Measurements from ENCODE around the gene SIX3.

Gene SIX3

GRCh38 chr2:44943693-44944101 is 2.2 kb downstream of the SIX3 start:
- no peak for DNase-seq (ENCODE audit: low spot score)

GRCh38 chr2:44944102-44944951 is 2.8 kb downstream of the SIX3 start:
- no peak for DNase-seq (ENCODE audit: low spot score)

DNA sequence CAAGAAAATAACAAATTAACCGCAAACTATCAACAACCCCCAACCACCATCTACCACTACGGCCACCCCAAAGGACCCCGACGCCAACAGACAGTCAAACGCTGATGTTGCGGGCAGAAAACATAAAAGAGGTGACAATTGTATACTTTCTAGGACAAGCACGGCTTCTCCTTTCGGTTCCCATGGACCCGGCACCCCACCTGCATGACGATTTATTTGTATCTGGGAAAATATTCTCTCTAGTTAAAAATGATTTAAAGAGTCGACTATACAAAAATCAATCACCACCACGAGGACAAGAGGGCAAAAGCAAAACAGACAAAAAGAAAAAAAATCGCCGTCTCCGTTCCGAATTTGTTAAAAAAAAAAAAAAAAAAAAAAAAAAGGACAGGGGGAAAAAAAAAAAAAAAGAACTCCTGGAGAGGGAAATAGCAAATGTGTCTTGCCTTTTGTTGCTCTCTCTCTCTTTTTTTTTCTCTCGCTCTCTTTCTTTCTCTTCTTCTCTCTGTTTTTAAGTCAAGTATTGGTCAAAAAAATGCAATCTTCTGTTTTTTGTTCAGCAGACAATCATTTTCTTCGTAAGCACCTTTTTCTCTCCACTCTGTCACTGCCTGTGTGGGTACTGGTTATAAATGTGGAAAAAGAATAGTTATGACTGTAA is 3.6 kb downstream of the SIX3 start:
- DNase-seq (ENCODE audit: low spot score), result no peak

DNA sequence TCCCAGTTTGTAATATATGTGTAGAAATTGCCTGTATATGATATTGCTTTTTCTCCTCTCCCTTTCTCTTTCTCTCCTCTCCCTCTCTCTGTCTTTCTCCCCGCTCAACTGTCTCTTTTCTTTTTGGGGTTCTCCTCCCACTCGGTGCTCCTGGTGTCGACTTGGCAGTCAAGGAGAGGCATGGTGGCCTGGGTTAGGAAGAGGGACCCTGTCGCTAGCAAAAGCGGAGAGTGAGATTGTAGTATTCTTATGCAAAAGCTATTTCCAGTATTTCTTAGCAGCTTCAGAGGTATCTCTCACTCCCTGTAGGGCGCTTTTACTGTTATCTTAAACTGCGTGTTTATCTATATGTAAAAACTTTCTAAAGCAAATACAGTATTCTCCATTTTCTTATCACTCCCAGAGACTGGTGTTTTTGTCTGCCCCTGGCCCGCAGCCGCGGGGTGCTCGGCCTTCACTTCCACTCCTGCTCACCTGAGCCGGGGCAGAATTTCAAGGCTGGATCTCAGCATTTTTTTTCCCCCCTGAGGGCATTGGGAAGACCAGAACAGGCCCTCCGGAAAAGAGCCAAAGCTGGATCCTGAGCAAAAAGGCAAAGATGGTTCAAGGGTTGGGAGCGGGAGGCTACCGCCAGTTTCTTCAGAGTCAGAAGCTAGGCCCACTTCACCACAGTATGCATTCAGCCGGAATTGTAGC is 4.3 kb downstream of the SIX3 start:
- DNase-seq (ENCODE audit: low spot score), result no peak

DNA sequence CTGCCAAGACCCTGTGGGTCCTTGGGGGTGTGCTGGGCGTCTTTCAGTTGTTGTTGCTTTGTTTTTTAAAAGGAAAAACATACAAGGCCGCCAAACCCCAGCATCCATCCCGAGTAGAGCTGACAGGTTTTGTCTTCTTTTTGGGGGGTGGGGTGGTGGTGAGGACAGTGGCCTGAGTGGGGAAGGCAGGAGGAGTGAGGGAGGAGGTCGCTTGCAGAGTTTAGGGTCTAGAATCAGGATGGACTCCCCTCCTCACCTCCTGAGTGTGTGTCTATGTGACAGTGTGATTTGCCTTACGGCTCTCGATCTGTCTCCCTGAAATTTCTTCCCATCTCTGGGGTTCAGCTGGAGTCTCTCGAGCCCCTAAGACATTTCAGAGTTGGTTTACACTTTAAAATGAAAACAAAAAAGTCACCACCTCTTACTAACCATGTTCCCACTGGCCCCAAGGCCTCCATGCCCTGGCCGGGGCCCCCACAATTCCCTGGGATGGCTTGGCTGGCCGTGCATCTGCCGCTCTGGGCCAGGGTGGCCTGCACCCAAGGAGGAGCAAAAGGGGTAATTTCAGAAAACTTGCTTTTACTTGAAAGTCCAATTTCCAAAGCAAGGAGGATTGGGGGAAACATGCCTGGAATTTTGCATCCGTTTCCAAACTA is 5.0 kb downstream of the SIX3 start:
- DNase-seq (ENCODE audit: low spot score), result no peak

DNA sequence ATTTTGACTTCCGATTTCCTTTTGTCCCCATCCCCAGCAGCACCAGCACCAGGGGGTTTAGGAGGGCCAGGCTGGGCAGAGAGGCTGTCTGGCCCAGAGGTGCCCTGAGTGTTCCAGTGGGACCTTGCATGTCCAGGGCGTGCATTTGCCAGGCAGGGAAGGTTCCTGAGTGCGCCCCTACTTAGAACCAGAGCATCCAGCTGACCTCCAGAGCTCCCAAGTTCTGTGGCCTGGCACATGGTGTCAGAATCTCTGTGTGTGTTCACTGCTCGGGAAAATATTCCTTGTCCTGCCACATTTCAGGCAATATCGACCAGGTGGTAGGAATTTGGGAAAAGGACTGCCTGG is 5.5 kb downstream of the SIX3 start:
- DNase-seq (ENCODE audit: low spot score), result no peak

DNA sequence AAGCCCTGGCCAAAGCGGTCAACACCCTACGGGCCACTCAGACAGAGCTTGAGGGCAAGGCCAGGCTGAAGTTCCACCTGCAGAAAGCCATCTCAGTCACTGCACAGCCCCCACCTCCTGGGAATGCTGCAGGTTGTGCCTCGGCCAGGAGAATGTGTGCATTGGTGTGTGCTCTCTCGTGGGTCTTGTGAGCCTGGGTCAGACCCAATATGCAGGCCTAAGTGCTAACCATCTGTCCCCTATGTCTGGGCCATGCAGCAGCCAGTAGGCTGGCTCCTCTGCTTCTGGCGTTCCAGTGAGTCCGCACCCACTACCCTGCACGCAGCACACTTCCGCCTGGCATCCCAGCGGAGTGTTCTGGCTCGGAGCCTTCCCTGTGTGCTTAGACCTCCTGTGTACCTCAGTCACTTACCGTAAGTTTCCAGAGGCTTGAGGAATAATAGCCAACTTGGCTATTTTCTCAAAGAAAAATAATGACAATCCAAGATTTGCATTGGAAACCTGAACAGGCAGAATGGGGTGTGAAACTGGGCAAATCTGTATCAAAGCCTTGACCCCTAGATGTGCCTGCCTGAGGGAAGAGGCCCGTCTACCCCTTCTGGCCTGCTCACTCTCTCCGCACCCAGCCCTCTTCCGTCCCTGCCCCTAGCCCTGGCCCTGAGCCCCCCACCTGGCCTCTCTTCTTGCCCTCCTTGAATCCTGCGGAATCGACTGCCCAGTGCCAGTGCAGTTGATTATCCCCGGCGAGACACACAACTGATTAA is 7.2 kb downstream of the SIX3 start:
- DNase-seq (ENCODE audit: low spot score), result no peak

- no peak for DNase-seq (ENCODE audit: low spot score)
Observed at GRCh38 chr2:44949329-44950151, 8.0 kb downstream of the SIX3 start.

DNA sequence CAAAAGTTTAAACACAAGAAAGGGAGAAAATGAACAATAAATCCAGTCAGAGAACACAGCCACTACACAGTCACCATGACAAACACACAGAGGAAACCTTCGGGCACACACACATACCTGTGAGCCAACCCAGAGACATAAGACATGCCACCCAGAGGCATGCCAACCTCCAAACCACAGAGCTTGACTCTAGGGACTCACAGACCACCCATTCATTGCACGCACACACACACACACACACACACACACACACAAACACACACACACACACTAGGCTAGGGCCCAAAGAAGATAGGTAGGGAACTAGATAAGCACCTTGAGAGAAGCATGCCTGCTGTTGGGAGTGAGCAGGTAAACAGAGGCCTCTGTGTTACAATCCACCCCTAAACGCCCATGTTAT is 9.1 kb downstream of the SIX3 start:
- DNase-seq (ENCODE audit: low spot score), result no peak

- DNase-seq (ENCODE audit: low spot score), result no peak
Observed at GRCh38 chr2:44951124-44951523, 9.6 kb downstream of the SIX3 start.

DNA sequence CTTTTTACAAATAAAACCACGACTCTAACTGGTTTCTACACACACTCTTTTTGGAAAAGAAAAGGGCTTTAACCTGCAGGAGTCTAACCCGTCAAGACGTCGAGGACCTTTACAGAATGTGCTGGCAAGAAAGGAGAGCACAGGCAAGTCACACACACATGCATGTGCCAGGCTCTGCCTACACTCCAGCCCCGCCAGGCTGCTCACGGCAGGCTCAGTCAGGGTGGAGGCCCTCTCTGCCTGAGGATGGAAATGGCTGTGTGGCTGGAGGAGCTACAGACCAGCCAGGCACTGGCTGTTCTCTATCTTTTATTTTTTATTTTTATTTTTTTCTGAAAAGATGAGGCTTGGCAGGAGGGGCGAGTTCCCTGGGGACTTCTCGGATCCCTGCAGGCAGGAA is 10.2 kb downstream of the SIX3 start:
- DNase-seq (ENCODE audit: low spot score), result no peak

DNA sequence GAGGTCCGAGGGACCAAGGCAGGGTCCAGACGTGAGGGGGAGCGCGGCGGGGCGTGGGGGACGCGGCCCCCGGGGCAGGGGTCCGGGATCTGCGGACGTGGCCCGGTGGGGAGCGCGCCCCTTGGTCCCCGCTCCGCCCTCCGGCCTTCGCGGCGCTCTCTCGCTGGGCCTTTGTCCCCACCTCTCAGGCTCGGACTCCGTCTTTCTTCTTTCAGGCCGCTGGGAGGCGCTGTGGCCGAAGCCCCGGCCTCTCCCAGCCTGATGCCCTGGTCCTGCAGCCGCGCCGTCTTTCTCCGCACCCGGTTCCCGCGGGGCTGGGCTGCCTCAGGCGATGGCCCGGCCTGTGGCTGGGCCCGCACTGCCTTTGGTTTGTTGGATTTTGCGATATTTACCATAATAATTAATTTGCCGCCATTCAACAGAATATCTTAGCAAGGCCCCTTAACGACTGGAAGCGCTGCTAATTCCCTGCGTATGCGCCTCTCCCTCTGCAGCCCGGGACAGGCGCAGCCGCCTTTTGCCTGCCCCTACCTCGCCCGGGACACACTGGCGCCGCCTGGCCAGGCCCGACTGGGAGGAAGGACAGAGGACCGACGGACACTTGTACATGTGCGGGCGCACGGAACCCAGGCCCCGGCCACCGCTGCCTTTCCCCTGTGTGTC is 10.8 kb downstream of the SIX3 start:
- no peak for DNase-seq (ENCODE audit: low spot score)

- DNase-seq (ENCODE audit: low spot score), result no peak
Observed at GRCh38 chr2:44952806-44953498, 11.4 kb downstream of the SIX3 start.

DNA sequence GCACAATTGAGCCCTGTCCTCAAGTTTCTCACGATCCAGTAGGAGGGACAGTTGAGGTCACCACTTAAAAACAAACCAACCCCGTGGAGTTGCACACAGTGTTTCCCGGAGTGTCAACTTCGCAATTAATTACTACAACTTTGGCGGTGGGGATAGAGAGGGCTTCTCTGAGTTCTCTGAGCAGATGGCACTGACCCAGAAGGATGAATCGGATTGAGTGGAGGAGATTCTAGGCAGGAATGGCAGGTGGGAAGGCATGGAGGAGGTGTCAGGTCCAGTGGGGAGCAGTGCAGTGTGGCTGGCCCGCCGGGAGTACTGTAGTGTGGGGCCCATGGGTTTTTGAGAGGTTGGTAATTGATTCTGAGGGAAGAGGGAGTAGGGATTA is 12.0 kb downstream of the SIX3 start:
- DNase-seq (ENCODE audit: low spot score), result no peak

DNA sequence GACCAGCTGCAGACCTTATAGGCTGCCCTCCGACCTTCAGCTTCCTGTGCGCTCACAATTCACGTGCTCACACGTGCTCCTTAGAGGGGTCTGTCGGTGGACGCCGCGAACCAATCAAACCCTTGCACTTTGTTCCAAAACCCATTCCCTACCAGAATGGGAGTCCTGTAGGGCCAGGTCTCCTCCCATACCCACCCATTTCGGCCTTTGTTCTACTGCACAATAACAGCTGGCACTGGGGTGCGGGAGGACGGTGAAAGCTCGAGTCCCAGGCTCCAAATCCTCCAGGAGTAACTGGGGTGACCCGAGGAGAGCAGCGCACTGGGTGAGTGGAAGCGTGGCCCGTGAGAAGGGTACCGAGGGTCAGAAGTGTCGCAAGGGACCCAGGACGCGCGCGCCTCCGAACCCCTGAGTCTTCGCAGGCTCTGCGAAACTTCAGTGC is 13.0 kb downstream of the SIX3 start:
- DNase-seq (ENCODE audit: low spot score), result no peak

GRCh38 chr2:44954889-44955592 is 13.5 kb downstream of the SIX3 start:
- DNase-seq (ENCODE audit: low spot score), result no peak

- DNase-seq (ENCODE audit: low spot score), result peak; percentile 66
Observed at GRCh38 chr2:44955593-44956392, 14.3 kb downstream of the SIX3 start.

DNA sequence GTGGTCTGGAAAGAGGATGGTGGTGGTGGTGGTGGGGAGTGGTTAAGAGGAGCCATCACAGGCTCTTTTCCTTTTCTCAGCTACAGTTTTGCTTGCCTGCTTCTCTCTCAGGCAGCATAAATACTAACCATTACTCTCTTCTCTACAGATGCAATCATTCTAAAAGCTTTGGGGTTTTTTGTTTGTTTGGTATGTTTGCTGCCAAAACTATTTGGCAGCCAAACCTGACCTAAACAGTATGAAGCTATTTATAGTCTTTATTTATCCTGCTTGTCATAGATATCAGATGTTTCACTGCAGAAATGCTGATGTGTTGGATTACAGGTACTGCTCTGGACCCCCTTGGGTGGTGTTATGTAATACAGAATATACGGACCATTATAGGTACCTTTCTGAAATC is 15.3 kb downstream of the SIX3 start:
- no peak for DNase-seq (ENCODE audit: low spot score)
